CD4-positive, alpha-beta T cell (primary cell): ENCODE data around the gene PTPRN2. TPM values are rescaled to one million over a fixed set of nuclear protein-coding genes. Genes with fewer than 3 reads are reported as not detected.

Source experiments
- ATAC-seq: fragments of 200-7000 bp; cut with Tn5 transposase; one replicate; pipeline ENCODE4 v1.10.0; 2022; ENCODE audit warnings: mild to moderate bottlenecking; ENCODE audit not compliant: poor library complexity
- CTCF ChIA-PET: fragments of 350-600 bp; sonication (Branson Sonifier 250); formaldehyde crosslinking; loops from one replicate; lab custom pipeline; 2021; ENCODE audit warnings: antibody characterized with exemption, inconsistent platforms; lab: Charles Lee
- POLR2A ChIA-PET: fragments of 350-600 bp; sonication (Branson Sonifier 250); formaldehyde crosslinking; loops from one replicate; lab custom pipeline; 2021; ENCODE audit warnings: antibody characterized with exemption, inconsistent platforms; lab: Charles Lee
- DNase-seq, 14 experiments: peaks; one replicate each; pipeline ENCODE4 v3.0.0-alpha.2; 2013 to 2020; ENCODE audit warnings: mixed read lengths in 2 of 14
- H3K27ac ChIP-seq, 2 donors: one replicate each; pipeline versions ENCODE4 v1.5.1 to v1.7.0; 2013; ENCODE audit warnings: low read length in 2 of 2, low read depth in 1 of 2, mild to moderate bottlenecking in 1 of 2
- H3K27me3 ChIP-seq, 2 experiments: 1 replicate in 1 of 2; 2 replicates in 1 of 2; pipeline versions ENCODE4 v1.6.1 to v1.7.0; 2013; ENCODE audit warnings: low read length in 2 of 2, control low read depth in 1 of 2, mild to moderate bottlenecking in 1 of 2, moderate library complexity in 1 of 2; ENCODE audit not compliant: insufficient read depth in 2 of 2, control insufficient read depth in 1 of 2
- H3K36me3 ChIP-seq: one replicate; pipeline ENCODE4 v1.6.1; 2013; ENCODE audit warnings: low read length, control low read depth; ENCODE audit not compliant: insufficient read depth
- H3K4me1 ChIP-seq: one replicate; pipeline ENCODE4 v1.6.1; 2013; ENCODE audit warnings: low read length, control low read depth; ENCODE audit not compliant: insufficient read depth
- H3K4me3 ChIP-seq: one replicate; pipeline ENCODE4 v1.5.1; 2013; ENCODE audit warnings: mild to moderate bottlenecking, low read length, moderate library complexity
- H3K9me3 ChIP-seq, 2 experiments: 1 replicate in 1 of 2; 2 replicates in 1 of 2; pipeline versions ENCODE4 v1.6.1 to v1.7.0; 2013; ENCODE audit warnings: low read length in 2 of 2, mild to moderate bottlenecking in 2 of 2, control low read depth in 1 of 2, moderate library complexity in 1 of 2; ENCODE audit not compliant: control insufficient read depth in 1 of 2, insufficient read depth in 1 of 2
- H3K27ac Mint-ChIP-seq: one replicate; pipeline ENCODE4 v1.8.0; 2020; ENCODE audit warnings: mixed read lengths
- H3K27me3 Mint-ChIP-seq: one replicate; pipeline ENCODE4 v1.8.0; 2021; ENCODE audit warnings: mixed read lengths
- H3K36me3 Mint-ChIP-seq: one replicate; pipeline ENCODE4 v1.8.0; 2021; ENCODE audit warnings: low read depth, mixed read lengths
- H3K4me1 Mint-ChIP-seq: one replicate; pipeline ENCODE4 v1.8.0; 2021; ENCODE audit warnings: low read depth, mixed read lengths
- H3K4me3 Mint-ChIP-seq: one replicate; pipeline ENCODE4 v1.8.0; 2020; ENCODE audit warnings: mild to moderate bottlenecking, mixed read lengths
- H3K9me3 Mint-ChIP-seq: one replicate; pipeline ENCODE4 v1.8.0; 2020; ENCODE audit warnings: mixed read lengths
- CTCF ChIP-seq: fragments of 200-600 bp; IDR thresholded peaks from one replicate; pipeline ENCODE4 v1.8.0; 2022; ENCODE audit warnings: antibody characterized with exemption, mild to moderate bottlenecking
- intact Hi-C, 2 experiments: fragments of 100-400 bp; cut with DNase I in 1 of 2; cut with micrococcal nuclease in 1 of 2; formaldehyde crosslinking; loops; one replicate each; pipeline versions ENCODE4 v1.15.1 to v1.9.0; 2023 to 2025; cut with DNase I, micrococcal nuclease
- total RNA-seq, 174 experiments: library from RNA in 2 of 174; stranded (reverse) in 2 of 174; gene quantifications; one replicate each; pipeline ENCODE4 v1.2.3 and lab custom pipeline; 2021 to 2026

The PTPRN2 gene
- total RNA-seq, 2 experiments from 2014 or later = 0.34 to 0.44 TPM

- Histone ChIP-seq H3K4me3 (no peak overlapping the region), H3K4me1 (no peaks in the 10 kb centered on the region), H3K27me3 (peaks cover 0 to 5% of the 10 kb centered on the region in 2 experiments), H3K9me3 (peaks cover 0 to under 1% of the 10 kb centered on the region in 2 experiments), H3K36me3 (no peaks in the 10 kb centered on the region), H3K27ac (no peak overlapping the region)
- H3K4me1 Mint-ChIP-seq = no peaks in the 10 kb centered on the region
- TF ChIP-seq CTCF = no peak
- intact Hi-C loops = no loop called here
- ATAC-seq (no peak), DNase-seq (no peak)
- peaks cover 17% of the 10 kb centered on the region for H3K27me3 Mint-ChIP-seq
- H3K27ac Mint-ChIP-seq = no peak overlapping the region
- no peaks in the 10 kb centered on the region for H3K36me3 Mint-ChIP-seq
- H3K4me3 Mint-ChIP-seq = no peak overlapping the region
- no peaks in the 10 kb centered on the region for H3K9me3 Mint-ChIP-seq
- ChIA-PET POLR2A (no interaction called here), CTCF (no interaction called here)
Observed at GRCh38 chr7:157722137-157723060, 865.2 kb downstream of the PTPRN2 start.

GRCh38 chr7:157721468-157722136, 866.0 kb downstream of the PTPRN2 start:
- Histone ChIP-seq H3K4me3 (no peak overlapping the region), H3K9me3 (peaks cover 0 to 7% of the 10 kb centered on the region in 2 experiments), H3K27me3 (peaks cover 0 to 5% of the 10 kb centered on the region in 2 experiments), H3K27ac (no peak overlapping the region), H3K36me3 (no peaks in the 10 kb centered on the region), H3K4me1 (no peaks in the 10 kb centered on the region)
- DNase-seq (no peak), ATAC-seq (no peak)
- POLR2A ChIA-PET = no interaction called here
- intact Hi-C loops = no loop called here
- Mint-ChIP-seq H3K27ac (no peak overlapping the region), H3K27me3 (peaks cover 13% of the 10 kb centered on the region), H3K36me3 (no peaks in the 10 kb centered on the region), H3K4me1 (no peaks in the 10 kb centered on the region), H3K9me3 (no peaks in the 10 kb centered on the region), H3K4me3 (no peak overlapping the region)
- CTCF ChIA-PET = no interaction called here
- no peak for TF ChIP-seq CTCF

GRCh38 chr7:157719705-157720655, 867.6 kb downstream of the PTPRN2 start:
- no peaks in the 10 kb centered on the region for H3K4me1 Mint-ChIP-seq
- no peaks in the 10 kb centered on the region for H3K36me3 Mint-ChIP-seq
- ChIA-PET CTCF (no interaction called here), POLR2A (no interaction called here)
- H3K27me3 Mint-ChIP-seq = peaks cover 13% of the 10 kb centered on the region
- peaks cover 0 to 14% of the 10 kb centered on the region in 2 experiments for H3K9me3 ChIP-seq
- H3K4me1 ChIP-seq = no peaks in the 10 kb centered on the region
- H3K27ac ChIP-seq = no peak overlapping the region
- H3K4me3 Mint-ChIP-seq = no peak overlapping the region
- ATAC-seq (no peak), DNase-seq (no peak)
- TF ChIP-seq CTCF = no peak
- no peak overlapping the region for H3K27ac Mint-ChIP-seq
- H3K36me3 ChIP-seq = no peaks in the 10 kb centered on the region
- intact Hi-C loops = loop anchor here in 1 of 2 experiments (10.0 kb wide), 1 partner anchor 285 kb away; no protein-coding TSS in a partner anchor
- no peaks in the 10 kb centered on the region for H3K9me3 Mint-ChIP-seq
- H3K27me3 ChIP-seq = peaks cover 0 to 5% of the 10 kb centered on the region in 2 experiments
- no peak overlapping the region for H3K4me3 ChIP-seq
